IMR-90 (cell line): ENCODE data around the gene CDS1. TPM values are rescaled to one million over a fixed set of nuclear protein-coding genes. Genes with fewer than 3 reads are reported as not detected.

Source experiments
- ATAC-seq: fragments of 200-7000 bp; cut with Tn5 transposase; 2 replicates; pipeline ENCODE4 v1.9.1; 2020; ENCODE audit warnings: low read depth, mild to moderate bottlenecking, moderate library complexity
- BruUV-seq: library from RNA; stranded (reverse); fragments of 400-500 nt; replicated peaks from 2 replicates; lab custom pipeline; 2021; lab: Mats Ljungman, UMichigan
- CTCF ChIA-PET: fragments of 300-600 bp; formaldehyde crosslinking; extraction: SDS; loops from one replicate; lab custom pipeline; 2021; ENCODE audit warnings: antibody characterized with exemption; lab: Yijun Ruan, JAX
- POLR2A ChIA-PET: fragments of 300-600 bp; sonication (Branson Sonifier 250); formaldehyde crosslinking; loops from one replicate; lab custom pipeline; 2022; ENCODE audit warnings: antibody characterized with exemption; ENCODE audit not compliant: unreplicated experiment; lab: Charles Lee
- DNase-seq: peaks from one replicate; pipeline ENCODE4 v3.0.0; 2013
- H2AFZ ChIP-seq: replicated peaks from 2 replicates; pipeline ENCODE3; 2013; ENCODE audit warnings: low read length, mild to moderate bottlenecking; ENCODE audit not compliant: poor library complexity
- H2AK5ac ChIP-seq: 2 replicates; pipeline ENCODE4 v1.6.1; 2013; ENCODE audit warnings: low read depth, low read length, inconsistent platforms
- H2AK9ac ChIP-seq: replicated peaks from 2 replicates; pipeline ENCODE3; 2013; ENCODE audit warnings: mild to moderate bottlenecking, low read depth, low read length, moderate library complexity; ENCODE audit not compliant: poor library complexity
- H2BK120ac ChIP-seq: 2 replicates; pipeline ENCODE4 v1.6.1; 2013; ENCODE audit warnings: low read depth, low read length, inconsistent platforms
- H2BK15ac ChIP-seq: 3 replicates; pipeline ENCODE4 v1.6.1; 2013; ENCODE audit warnings: low read depth, low read length, inconsistent platforms
- H2BK20ac ChIP-seq: 2 replicates; pipeline ENCODE4 v1.6.1; 2013; ENCODE audit warnings: low read depth, mild to moderate bottlenecking, inconsistent platforms, low read length, moderate library complexity
- H2BK5ac ChIP-seq: 2 replicates; pipeline ENCODE4 v1.6.1; 2013; ENCODE audit warnings: mild to moderate bottlenecking, low read depth, low read length, inconsistent platforms; ENCODE audit not compliant: poor library complexity, severe bottlenecking
- H3K14ac ChIP-seq: replicated peaks from 2 replicates; pipeline ENCODE4 v1.6.1; 2013; ENCODE audit warnings: low read depth, low read length, inconsistent platforms
- H3K18ac ChIP-seq: 2 replicates; pipeline ENCODE4 v1.6.1; 2013; ENCODE audit warnings: low read depth, low read length, control low read depth
- H3K23ac ChIP-seq: 2 replicates; pipeline ENCODE4 v1.6.1; 2013; ENCODE audit warnings: low read depth, low read length, inconsistent platforms
- H3K27ac ChIP-seq: 2 replicates; pipeline ENCODE4 v1.5.1; 2013; ENCODE audit warnings: mild to moderate bottlenecking, control low read depth, low read length; ENCODE audit not compliant: insufficient read depth
- H3K27me3 ChIP-seq: 2 replicates; pipeline ENCODE4 v1.6.1; 2013; ENCODE audit warnings: low read length; ENCODE audit not compliant: control insufficient read depth, insufficient read depth
- H3K36me3 ChIP-seq: 2 replicates; pipeline ENCODE4 v1.6.1; 2013; ENCODE audit warnings: low read length, mixed read lengths; ENCODE audit not compliant: control insufficient read depth, insufficient read depth
- H3K4ac ChIP-seq: 2 replicates; pipeline ENCODE4 v1.6.1; 2013; ENCODE audit warnings: low read depth, low read length, inconsistent platforms
- H3K4me1 ChIP-seq: 2 replicates; pipeline ENCODE4 v1.6.1; 2013; ENCODE audit warnings: low read length, mixed read lengths; ENCODE audit not compliant: control insufficient read depth, insufficient read depth
- H3K4me2 ChIP-seq: 2 replicates; pipeline ENCODE4 v1.6.1; 2013; ENCODE audit warnings: low read depth, mild to moderate bottlenecking, control low read depth, low read length, moderate library complexity
- H3K4me3 ChIP-seq: 2 replicates; pipeline ENCODE4 v1.5.1; 2013; ENCODE audit warnings: low read depth, mild to moderate bottlenecking, control low read depth, low read length, moderate library complexity; ENCODE audit not compliant: insufficient read depth
- H3K56ac ChIP-seq: 2 replicates; pipeline ENCODE4 v1.6.1; 2013; ENCODE audit warnings: low read length, inconsistent platforms; ENCODE audit not compliant: insufficient read depth; ENCODE audit errors: extremely low read depth
- H3K79me1 ChIP-seq, 2 experiments: 2 replicates each; pipeline ENCODE4 v1.6.1; 2013; ENCODE audit warnings: low read length in 2 of 2, inconsistent platforms in 1 of 2, low read depth in 1 of 2
- H3K9ac ChIP-seq: 2 replicates; pipeline ENCODE4 v1.6.1; 2013; ENCODE audit warnings: low read depth, low read length, control low read depth
- H3K9me1 ChIP-seq: 2 replicates; pipeline ENCODE4 v1.6.1; 2013; ENCODE audit warnings: low read length, inconsistent platforms; ENCODE audit not compliant: insufficient read depth
- H3K9me3 ChIP-seq: 2 replicates; pipeline ENCODE4 v1.6.1; 2013; ENCODE audit warnings: low read length; ENCODE audit not compliant: control insufficient read depth, insufficient read depth
- H4K20me1 ChIP-seq: 2 replicates; pipeline ENCODE4 v1.6.1; 2013; ENCODE audit warnings: low read length, inconsistent platforms; ENCODE audit not compliant: insufficient read depth
- H4K5ac ChIP-seq: 2 replicates; pipeline ENCODE4 v1.6.1; 2013; ENCODE audit warnings: mild to moderate bottlenecking, low read depth, low read length, control low read depth
- H4K8ac ChIP-seq, 2 experiments: 2 replicates each; pipeline ENCODE4 v1.6.1; 2013; ENCODE audit warnings: low read depth in 2 of 2, low read length in 2 of 2, control low read depth in 1 of 2, inconsistent platforms in 1 of 2
- H4K91ac ChIP-seq: 2 replicates; pipeline ENCODE4 v1.6.1; 2013; ENCODE audit warnings: low read depth, low read length, inconsistent platforms; ENCODE audit not compliant: insufficient read depth
- BHLHE40 ChIP-seq: fragments of 150-350 bp; IDR thresholded peaks from 2 replicates; pipeline ENCODE4 v1.6.1; 2016; ENCODE audit warnings: mild to moderate bottlenecking, low read depth, low read length
- CEBPB ChIP-seq: IDR thresholded peaks from 2 replicates; pipeline ENCODE4 v1.6.1; 2012; ENCODE audit warnings: low read depth, low read length, improper control_type of control experiment
- CHD1 ChIP-seq: IDR thresholded peaks from 2 replicates; pipeline ENCODE4 v1.6.1; 2012; ENCODE audit warnings: low read depth, low read length, improper control_type of control experiment
- FOS ChIP-seq: fragments of 150-350 bp; IDR thresholded peaks from 2 replicates; pipeline ENCODE4 v1.6.1; 2016; ENCODE audit warnings: low read depth, low read length
- MAFK ChIP-seq: IDR thresholded peaks from 2 replicates; pipeline ENCODE4 v1.6.1; 2012; ENCODE audit warnings: low read depth, low read length, improper control_type of control experiment
- MAZ ChIP-seq: IDR thresholded peaks from 2 replicates; pipeline ENCODE4 v1.6.1; 2012; ENCODE audit warnings: low read depth, mild to moderate bottlenecking, low read length, improper control_type of control experiment, moderate library complexity, borderline replicate concordance
- MXI1 ChIP-seq: IDR thresholded peaks from 2 replicates; pipeline ENCODE4 v1.6.1; 2012; ENCODE audit warnings: low read depth, mild to moderate bottlenecking, low read length, moderate library complexity, borderline replicate concordance
- NFE2L2 ChIP-seq: fragments of 150-350 bp; IDR thresholded peaks from 2 replicates; pipeline ENCODE4 v1.6.1; 2016; ENCODE audit warnings: low read depth, mild to moderate bottlenecking, low read length
- POLR2A ChIP-seq: IDR thresholded peaks from 2 replicates; pipeline ENCODE4 v1.6.1; 2012; ENCODE audit warnings: mild to moderate bottlenecking, low read depth, low read length
- RAD21 ChIP-seq: IDR thresholded peaks from 2 replicates; pipeline ENCODE4 v1.6.1; 2012; ENCODE audit warnings: low read length, improper control_type of control experiment
- RCOR1 ChIP-seq: IDR thresholded peaks from 2 replicates; pipeline ENCODE4 v1.6.1; 2012; ENCODE audit warnings: mild to moderate bottlenecking, low read length, improper control_type of control experiment; ENCODE audit not compliant: insufficient replicate concordance
- RFX5 ChIP-seq: IDR thresholded peaks from 2 replicates; pipeline ENCODE4 v1.8.0; 2012; ENCODE audit warnings: low read depth, mild to moderate bottlenecking, low read length, moderate library complexity
- SMC3 ChIP-seq: fragments of 150-350 bp; IDR thresholded peaks from 2 replicates; pipeline ENCODE4 v1.6.1; 2016; ENCODE audit warnings: low read depth, mild to moderate bottlenecking, antibody characterized with exemption, low read length, moderate library complexity
- WGBS, 2 experiments: methylation state at CpG; one replicate each; pipeline versions ENCODE4 v1.1.5 to v1.1.7; 2013; ENCODE audit warnings: missing lambda C conversion rate in 2 of 2; ENCODE audit not compliant: insufficient read length in 1 of 2; ENCODE audit errors: extremely low coverage in 2 of 2; 5-methylcytosine and 5-hydroxymethylcytosine counted together
- dilution Hi-C: fragments of 300-500 bp; cut with HindIII; formaldehyde crosslinking; loops from one replicate; pipeline ENCODE4 v1.14.3; 2018; ENCODE audit warnings: low sequenced_read_pairs; ENCODE audit not compliant: unreplicated experiment
- in situ Hi-C: fragments of 300-500 bp; cut with MboI; formaldehyde crosslinking; loops from 3 replicates; pipeline ENCODE4 v1.14.3; 2019; ENCODE audit warnings: low sequenced_read_pairs, inconsistent platforms, mixed read lengths
- intact Hi-C: fragments of 100-400 bp; cut with micrococcal nuclease; formaldehyde crosslinking; loops from 2 replicates; pipeline ENCODE4 v1.10.0; 2022
- polyA plus RNA-seq, 3 experiments: library from polyadenylated mRNA; depleted of rRNA; stranded (reverse); fragments of >200 nt; gene quantifications; 2 replicates each; pipeline ENCODE4 v1.2.3, GENCODE V29; 2012; ENCODE audit warnings: low replicate concordance in 1 of 3
- total RNA-seq: library from RNA; depleted of rRNA; stranded (reverse); fragments of >200 nt; gene quantifications from 2 replicates; pipeline ENCODE4 v1.2.3, GENCODE V29; 2012
- TF ChIP-seq, protein P1 (sequence below): fragments of 150-350 bp; IDR thresholded peaks from 2 replicates; pipeline ENCODE4 v1.6.1; 2016; ENCODE audit warnings: low read depth, mild to moderate bottlenecking, low read length, moderate library complexity, borderline replicate concordance
- TF ChIP-seq, protein P2 (sequence below): conservative IDR thresholded peaks from 2 replicates; pipeline ENCODE4 v1.5.1; 2012; ENCODE audit warnings: mild to moderate bottlenecking, low read depth, low read length, improper control_type of control experiment
- TF ChIP-seq, protein P3 (sequence below): fragments of 150-350 bp; IDR thresholded peaks from 2 replicates; pipeline ENCODE4 v1.6.1; 2017; ENCODE audit warnings: mild to moderate bottlenecking, antibody characterized with exemption, low read length, low read depth

Gene CDS1
- total and polyA plus RNA-seq, 2 of the 4 experiments (the other 2 are of a cell fraction), result under 0.01 to 0.02 TPM

DNA sequence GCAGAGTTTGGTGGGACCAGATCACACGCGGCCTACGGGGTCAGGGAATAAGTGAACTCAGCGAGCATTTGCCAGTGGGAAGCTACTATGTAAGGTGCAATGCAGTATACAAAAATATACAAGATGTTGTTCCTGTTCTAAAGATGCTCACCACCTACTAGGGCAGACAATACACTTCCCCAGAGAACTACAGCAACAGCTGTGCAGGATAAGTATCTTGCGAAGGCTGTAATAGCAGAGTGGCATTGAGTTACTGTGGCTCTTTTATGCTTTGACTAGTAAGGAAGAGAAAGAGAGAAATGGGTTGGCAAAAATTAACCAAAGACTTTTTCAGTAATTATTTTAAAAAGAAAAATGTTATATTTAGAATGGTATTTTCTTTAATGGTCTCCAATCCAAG lies 61.2 kb downstream of the CDS1 start:
- WGBS, 2 experiments, result no CpG with 5 or more reads among the region's 5 CpGs

More for the DNA sequence above, 61.2 kb downstream of the CDS1 start:
- H2BK120ac ChIP-seq, result no peak overlapping the region
- ChIA-PET POLR2A (no interaction called here), CTCF (no interaction called here)
- H3K14ac ChIP-seq, result no peak overlapping the region
- no peak overlapping the region for H4K8ac ChIP-seq
- no peak overlapping the region for H2BK15ac ChIP-seq
- no peak overlapping the region for H4K5ac ChIP-seq
- H3K36me3 ChIP-seq, result no peaks in the 10 kb centered on the region
- no peak overlapping the region for H4K91ac ChIP-seq
- DNase-seq (no peak), ATAC-seq (no peak)
- no peak overlapping the region for H3K23ac ChIP-seq
- no peaks in the 10 kb centered on the region for H3K79me1 ChIP-seq
- TF ChIP-seq, protein P1, sequence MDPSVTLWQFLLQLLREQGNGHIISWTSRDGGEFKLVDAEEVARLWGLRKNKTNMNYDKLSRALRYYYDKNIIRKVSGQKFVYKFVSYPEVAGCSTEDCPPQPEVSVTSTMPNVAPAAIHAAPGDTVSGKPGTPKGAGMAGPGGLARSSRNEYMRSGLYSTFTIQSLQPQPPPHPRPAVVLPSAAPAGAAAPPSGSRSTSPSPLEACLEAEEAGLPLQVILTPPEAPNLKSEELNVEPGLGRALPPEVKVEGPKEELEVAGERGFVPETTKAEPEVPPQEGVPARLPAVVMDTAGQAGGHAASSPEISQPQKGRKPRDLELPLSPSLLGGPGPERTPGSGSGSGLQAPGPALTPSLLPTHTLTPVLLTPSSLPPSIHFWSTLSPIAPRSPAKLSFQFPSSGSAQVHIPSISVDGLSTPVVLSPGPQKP, result no peak
- TF ChIP-seq RCOR1 (no peak), FOS (no peak), SMC3 (no peak), MAZ (no peak), CEBPB (no peak), RAD21 (no peak), MAFK (no peak), POLR2A (no peak), RFX5 (no peak), CHD1 (no peak), MXI1 (no peak), BHLHE40 (no peak), NFE2L2 (no peak)
- TF ChIP-seq, protein P2, sequence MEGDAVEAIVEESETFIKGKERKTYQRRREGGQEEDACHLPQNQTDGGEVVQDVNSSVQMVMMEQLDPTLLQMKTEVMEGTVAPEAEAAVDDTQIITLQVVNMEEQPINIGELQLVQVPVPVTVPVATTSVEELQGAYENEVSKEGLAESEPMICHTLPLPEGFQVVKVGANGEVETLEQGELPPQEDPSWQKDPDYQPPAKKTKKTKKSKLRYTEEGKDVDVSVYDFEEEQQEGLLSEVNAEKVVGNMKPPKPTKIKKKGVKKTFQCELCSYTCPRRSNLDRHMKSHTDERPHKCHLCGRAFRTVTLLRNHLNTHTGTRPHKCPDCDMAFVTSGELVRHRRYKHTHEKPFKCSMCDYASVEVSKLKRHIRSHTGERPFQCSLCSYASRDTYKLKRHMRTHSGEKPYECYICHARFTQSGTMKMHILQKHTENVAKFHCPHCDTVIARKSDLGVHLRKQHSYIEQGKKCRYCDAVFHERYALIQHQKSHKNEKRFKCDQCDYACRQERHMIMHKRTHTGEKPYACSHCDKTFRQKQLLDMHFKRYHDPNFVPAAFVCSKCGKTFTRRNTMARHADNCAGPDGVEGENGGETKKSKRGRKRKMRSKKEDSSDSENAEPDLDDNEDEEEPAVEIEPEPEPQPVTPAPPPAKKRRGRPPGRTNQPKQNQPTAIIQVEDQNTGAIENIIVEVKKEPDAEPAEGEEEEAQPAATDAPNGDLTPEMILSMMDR, result no peak
- TF ChIP-seq, protein P3, sequence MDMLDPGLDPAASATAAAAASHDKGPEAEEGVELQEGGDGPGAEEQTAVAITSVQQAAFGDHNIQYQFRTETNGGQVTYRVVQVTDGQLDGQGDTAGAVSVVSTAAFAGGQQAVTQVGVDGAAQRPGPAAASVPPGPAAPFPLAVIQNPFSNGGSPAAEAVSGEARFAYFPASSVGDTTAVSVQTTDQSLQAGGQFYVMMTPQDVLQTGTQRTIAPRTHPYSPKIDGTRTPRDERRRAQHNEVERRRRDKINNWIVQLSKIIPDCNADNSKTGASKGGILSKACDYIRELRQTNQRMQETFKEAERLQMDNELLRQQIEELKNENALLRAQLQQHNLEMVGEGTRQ, result no peak
- no peak overlapping the region for H3K56ac ChIP-seq
- no TSS peak for BruUV-seq
- no peak overlapping the region for H3K4me3 ChIP-seq
- dilution Hi-C loops (no loop called here), in situ Hi-C loops (no loop called here), intact Hi-C loops (no loop called here)
- H3K4me2 ChIP-seq, result no peak overlapping the region
- H3K9me3 ChIP-seq, result no peaks in the 10 kb centered on the region
- H3K18ac ChIP-seq, result no peak overlapping the region
- H3K9ac ChIP-seq, result no peak overlapping the region
- H3K4ac ChIP-seq, result no peak overlapping the region
- no peak overlapping the region for H2BK20ac ChIP-seq
- H3K4me1 ChIP-seq, result peaks cover 1% of the 10 kb centered on the region; the same call in 1 of the 2 replicates
- no peak overlapping the region for H3K27ac ChIP-seq
- H2BK5ac ChIP-seq, result no peak overlapping the region
- H3K9me1 ChIP-seq, result no peaks in the 10 kb centered on the region
- H4K20me1 ChIP-seq, result no peaks in the 10 kb centered on the region
- H3K27me3 ChIP-seq, result no peaks in the 10 kb centered on the region
- H2AFZ ChIP-seq, result no peak overlapping the region
- no peak overlapping the region for H2AK9ac ChIP-seq
- no peak overlapping the region for H2AK5ac ChIP-seq
